22Rv1 (cell line): ENCODE results near the gene COPS9.

Experiments
- H3K27ac ChIP-seq: fragments of 450-650 bp; 2 replicates; pipeline ENCODE4 v1.5.1; 2017
- CTCF ChIP-seq: fragments of 450-650 bp; IDR thresholded peaks from 2 replicates; pipeline ENCODE4 v1.5.1; 2017; ENCODE audit warnings: mild to moderate bottlenecking
- ZFX ChIP-seq: fragments of 450-650 bp; IDR thresholded peaks from 2 replicates; pipeline ENCODE4 v1.6.1; 2017; ENCODE audit warnings: antibody characterized with exemption, borderline replicate concordance

The COPS9 gene

GRCh38 chr2:240128608-240129145, 7.4 kb downstream of the COPS9 start:
- no peak for TF ChIP-seq CTCF
- no peak for TF ChIP-seq ZFX
- H3K27ac ChIP-seq = no peak overlapping the region

GRCh38 chr2:240127911-240128607, 8.0 kb downstream of the COPS9 start:
- TF ChIP-seq CTCF (no peak), ZFX (no peak)
- no peak overlapping the region for H3K27ac ChIP-seq

GRCh38 chr2:240127191-240127750, 8.8 kb downstream of the COPS9 start:
- TF ChIP-seq CTCF = no peak
- H3K27ac ChIP-seq = no peak overlapping the region

GRCh38 chr2:240126731-240127130, 9.4 kb downstream of the COPS9 start:
- H3K27ac ChIP-seq = no peak overlapping the region
- no peak for TF ChIP-seq ZFX
- TF ChIP-seq CTCF = no peak

- TF ChIP-seq CTCF (no peak), ZFX (no peak)
- H3K27ac ChIP-seq = no peak overlapping the region
Observed at GRCh38 chr2:240125742-240126141, 10.4 kb downstream of the COPS9 start.

- H3K27ac ChIP-seq = no peak overlapping the region
- TF ChIP-seq ZFX = no peak
- TF ChIP-seq CTCF = no peak
Observed at GRCh38 chr2:240124651-240125030, 11.5 kb downstream of the COPS9 start.

- TF ChIP-seq ZFX = no peak
- TF ChIP-seq CTCF = no peak
- no peak overlapping the region for H3K27ac ChIP-seq
Observed at GRCh38 chr2:240123821-240124650, 12.1 kb downstream of the COPS9 start.
